SU-DHL-6 (cell line): ENCODE data around the gene LHX3.

Source experiments
- H2AFZ ChIP-seq: fragments of 200-600 bp; sonication (generic); 2 replicates; pipeline ENCODE4 v1.6.1; 2014; ENCODE audit warnings: low read depth, mild to moderate bottlenecking, moderate library complexity, mixed read lengths, antibody characterized with exemption, low read length; ENCODE audit not compliant: severe bottlenecking
- H3F3A ChIP-seq: fragments of 200-600 bp; shearing (Covaris generic); 2 replicates; pipeline ENCODE4 v1.6.0; 2016; ENCODE audit warnings: antibody characterized with exemption, mild to moderate bottlenecking; ENCODE audit not compliant: insufficient read depth
- H3K27ac ChIP-seq: fragments of 200-600 bp; sonication (generic); 2 replicates; pipeline ENCODE4 v1.5.1; 2016; ENCODE audit warnings: low read depth, mild to moderate bottlenecking, low read length, moderate library complexity, mixed read lengths
- H3K27me3 ChIP-seq: fragments of 200-600 bp; sonication (generic), shearing (Covaris generic); 2 replicates; pipeline ENCODE4 v1.6.0; 2014; ENCODE audit warnings: mild to moderate bottlenecking, low read length
- H3K36me3 ChIP-seq: fragments of 200-600 bp; sonication (generic); 2 replicates; pipeline ENCODE4 v1.6.1; 2014; ENCODE audit warnings: mild to moderate bottlenecking, low read length, mixed read lengths
- H3K4me2 ChIP-seq: fragments of 300-600, 200-600 bp; shearing (Covaris generic), sonication (generic); 2 replicates; pipeline ENCODE4 v1.6.0; 2014; ENCODE audit warnings: low read length, low read depth, mild to moderate bottlenecking; ENCODE audit not compliant: poor library complexity, severe bottlenecking
- H3K4me3 ChIP-seq: fragments of 200-600 bp; sonication (generic); 2 replicates; pipeline ENCODE4 v1.5.1; 2014; ENCODE audit warnings: antibody characterized with exemption, low read length, mild to moderate bottlenecking, mixed read lengths; ENCODE audit not compliant: insufficient read depth, poor library complexity, severe bottlenecking
- H3K79me2 ChIP-seq: fragments of 200-600 bp; sonication (generic); 2 replicates; pipeline ENCODE4 v1.6.1; 2014; ENCODE audit warnings: mild to moderate bottlenecking, low read length, moderate library complexity; ENCODE audit not compliant: insufficient read depth
- H3K9ac ChIP-seq: fragments of 200-600 bp; sonication (generic); 2 replicates; pipeline ENCODE4 v1.7.0; 2014; ENCODE audit warnings: mild to moderate bottlenecking, low read length
- H3K9me2 ChIP-seq: fragments of 200-600 bp; sonication (generic); replicated peaks from 2 replicates; pipeline ENCODE4 v1.6.1; 2014; ENCODE audit warnings: low read length; ENCODE audit not compliant: insufficient read depth
- H3K9me3 ChIP-seq: fragments of 200-600 bp; sonication (generic); 2 replicates; pipeline ENCODE4 v1.6.1; 2014; ENCODE audit warnings: low read length, mixed read lengths; ENCODE audit not compliant: insufficient read depth
- H4K20me1 ChIP-seq: fragments of 200-600 bp; sonication (generic); 2 replicates; pipeline ENCODE4 v1.6.1; 2014; ENCODE audit warnings: low read depth, mild to moderate bottlenecking, antibody characterized with exemption, low read length, moderate library complexity, mixed read lengths
- EZH2phosphoT487 ChIP-seq: fragments of 200-600 bp; sonication (generic), shearing (Covaris generic); conservative IDR thresholded peaks from 2 replicates; pipeline ENCODE4 v1.6.1; 2018; ENCODE audit warnings: mild to moderate bottlenecking, antibody characterized with exemption, low read length, moderate library complexity, mixed read lengths
- TF ChIP-seq, protein P1 (sequence below): fragments of 200-600 bp; sonication (generic); IDR thresholded peaks from one replicate; pipeline ENCODE4 v1.5.1; 2017; ENCODE audit warnings: antibody characterized with exemption, mild to moderate bottlenecking, low read length, moderate library complexity; ENCODE audit not compliant: insufficient read depth, poor library complexity, severe bottlenecking

The LHX3 gene

DNA sequence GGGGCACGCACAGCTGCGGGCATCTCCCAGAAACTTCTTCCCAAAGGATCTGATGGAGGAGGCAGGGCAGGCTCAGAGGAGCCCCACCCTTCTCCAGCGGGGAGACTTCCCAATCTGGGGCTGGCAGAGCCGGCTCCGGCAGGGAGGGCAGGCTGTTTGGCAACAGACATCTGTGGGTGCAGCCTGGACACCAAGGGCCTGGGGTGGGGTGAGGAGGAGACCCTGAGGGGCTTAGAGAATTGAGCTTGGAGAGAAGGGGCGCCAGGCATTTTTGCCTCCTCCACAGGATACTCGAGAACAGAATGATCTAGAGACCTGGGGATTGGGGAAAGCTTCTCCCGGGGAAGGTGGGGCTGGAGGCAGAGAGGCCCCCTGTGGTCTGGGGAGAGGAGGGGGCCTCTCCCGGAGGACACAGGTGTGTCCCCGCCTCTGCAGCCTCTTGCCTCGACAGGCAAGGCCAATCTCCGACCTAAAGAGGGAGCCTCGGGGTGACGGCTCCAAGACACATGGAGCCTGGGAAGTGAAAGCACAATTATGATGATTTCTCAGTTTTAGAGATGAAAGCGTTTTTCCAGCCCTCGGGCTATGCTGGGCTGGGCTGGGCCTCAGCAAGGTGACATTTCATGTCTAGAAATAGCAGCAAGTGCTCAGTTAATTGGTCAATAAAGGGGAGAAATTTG, 8.4 kb downstream of the LHX3 start:
- Histone ChIP-seq H3K4me3 (no peak overlapping the region), H4K20me1 (no peaks in the 10 kb centered on the region), H3K9me3 (no peaks in the 10 kb centered on the region), H3K27me3 (no peaks in the 10 kb centered on the region), H2AFZ (no peak overlapping the region), H3K79me2 (no peaks in the 10 kb centered on the region), H3K27ac (no peak overlapping the region), H3F3A (no peaks in the 10 kb centered on the region), H3K4me2 (no peak overlapping the region), H3K9me2 (no peaks in the 10 kb centered on the region), H3K9ac (no peak overlapping the region), H3K36me3 (no peaks in the 10 kb centered on the region)
- TF ChIP-seq, protein P1, sequence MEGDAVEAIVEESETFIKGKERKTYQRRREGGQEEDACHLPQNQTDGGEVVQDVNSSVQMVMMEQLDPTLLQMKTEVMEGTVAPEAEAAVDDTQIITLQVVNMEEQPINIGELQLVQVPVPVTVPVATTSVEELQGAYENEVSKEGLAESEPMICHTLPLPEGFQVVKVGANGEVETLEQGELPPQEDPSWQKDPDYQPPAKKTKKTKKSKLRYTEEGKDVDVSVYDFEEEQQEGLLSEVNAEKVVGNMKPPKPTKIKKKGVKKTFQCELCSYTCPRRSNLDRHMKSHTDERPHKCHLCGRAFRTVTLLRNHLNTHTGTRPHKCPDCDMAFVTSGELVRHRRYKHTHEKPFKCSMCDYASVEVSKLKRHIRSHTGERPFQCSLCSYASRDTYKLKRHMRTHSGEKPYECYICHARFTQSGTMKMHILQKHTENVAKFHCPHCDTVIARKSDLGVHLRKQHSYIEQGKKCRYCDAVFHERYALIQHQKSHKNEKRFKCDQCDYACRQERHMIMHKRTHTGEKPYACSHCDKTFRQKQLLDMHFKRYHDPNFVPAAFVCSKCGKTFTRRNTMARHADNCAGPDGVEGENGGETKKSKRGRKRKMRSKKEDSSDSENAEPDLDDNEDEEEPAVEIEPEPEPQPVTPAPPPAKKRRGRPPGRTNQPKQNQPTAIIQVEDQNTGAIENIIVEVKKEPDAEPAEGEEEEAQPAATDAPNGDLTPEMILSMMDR: no peak
- no peak for TF ChIP-seq EZH2phosphoT487

DNA sequence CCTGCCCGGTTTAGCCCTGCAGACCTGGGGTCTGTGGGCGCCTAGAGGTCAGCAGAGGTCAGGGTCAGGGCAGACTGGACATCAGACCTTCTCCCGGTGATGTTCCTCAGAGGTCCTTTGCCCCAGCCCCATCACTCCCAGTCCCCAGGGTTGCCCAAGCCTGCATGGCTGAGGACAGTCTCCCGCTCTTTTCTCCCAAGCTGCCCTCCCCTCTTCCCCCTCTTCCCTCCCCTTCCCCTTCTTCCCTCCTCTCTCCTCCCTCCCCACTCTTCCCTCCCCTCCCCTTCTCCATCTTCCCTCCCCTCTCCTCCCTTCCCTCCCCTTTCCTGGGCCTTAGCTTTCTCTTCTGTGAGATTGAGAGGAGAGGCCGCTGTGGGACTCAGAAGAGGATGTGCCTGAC, 10.4 kb downstream of the LHX3 start:
- no peak overlapping the region for H3K27ac ChIP-seq
- no peak overlapping the region for H3K4me2 ChIP-seq
- no peaks in the 10 kb centered on the region for H3K27me3 ChIP-seq
- no peaks in the 10 kb centered on the region for H3K9me3 ChIP-seq
- H3K79me2 ChIP-seq: no peaks in the 10 kb centered on the region
- H3K4me3 ChIP-seq: no peak overlapping the region
- no peaks in the 10 kb centered on the region for H3F3A ChIP-seq
- no peaks in the 10 kb centered on the region for H3K9me2 ChIP-seq
- no peak overlapping the region for H2AFZ ChIP-seq
- TF ChIP-seq EZH2phosphoT487: no peak
- TF ChIP-seq, protein P1: no peak
- H4K20me1 ChIP-seq: no peaks in the 10 kb centered on the region
- no peaks in the 10 kb centered on the region for H3K36me3 ChIP-seq
- H3K9ac ChIP-seq: no peak overlapping the region

DNA sequence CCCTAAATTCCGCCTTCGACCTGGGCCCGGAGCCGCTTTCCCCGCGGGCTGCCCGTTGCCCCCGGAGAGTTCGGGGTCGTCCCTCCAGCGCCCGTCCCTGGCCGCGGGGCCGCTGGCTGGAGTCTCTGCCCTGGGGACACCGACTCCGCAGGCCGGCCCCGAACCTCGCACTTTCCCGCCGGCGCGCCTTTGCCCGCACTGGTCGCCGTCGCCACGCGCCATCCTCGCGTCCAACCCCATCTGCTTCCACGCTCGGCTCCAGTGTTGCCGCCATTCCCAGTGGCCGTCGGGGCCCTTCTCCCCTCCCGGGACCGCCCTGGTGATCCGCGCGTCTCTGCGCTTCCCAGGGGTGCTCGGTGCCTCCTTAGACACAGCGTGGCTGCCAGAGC, 11.0 kb downstream of the LHX3 start:
- no peaks in the 10 kb centered on the region for H3K9me3 ChIP-seq
- H3K4me3 ChIP-seq: no peak overlapping the region
- H3K36me3 ChIP-seq: no peaks in the 10 kb centered on the region
- H3K27ac ChIP-seq: no peak overlapping the region
- H3F3A ChIP-seq: no peaks in the 10 kb centered on the region
- H3K79me2 ChIP-seq: no peaks in the 10 kb centered on the region
- no peak overlapping the region for H2AFZ ChIP-seq
- no peaks in the 10 kb centered on the region for H3K27me3 ChIP-seq
- no peak overlapping the region for H3K4me2 ChIP-seq
- H3K9me2 ChIP-seq: no peaks in the 10 kb centered on the region
- no peaks in the 10 kb centered on the region for H4K20me1 ChIP-seq
- TF ChIP-seq, protein P1: no peak
- no peak for TF ChIP-seq EZH2phosphoT487
- H3K9ac ChIP-seq: no peak overlapping the region
